PC-9 (cell line): ENCODE data around the gene COA8. TPM values are rescaled to one million over a fixed set of nuclear protein-coding genes. Genes with fewer than 3 reads are reported as not detected.

Source experiments
- BruUV-seq: library from RNA; stranded (reverse); fragments of 400-500 nt; replicated peaks from 2 replicates; lab custom pipeline; 2021; lab: Mats Ljungman, UMichigan
- CTCF ChIA-PET: fragments of 300-600 bp; sonication (Branson Sonifier 250); formaldehyde crosslinking; loops from one replicate; lab custom pipeline; 2022; ENCODE audit warnings: antibody characterized with exemption; lab: Charles Lee
- POLR2A ChIA-PET: fragments of 300-600 bp; sonication (Branson Sonifier 250); formaldehyde crosslinking; loops from one replicate; lab custom pipeline; 2022; ENCODE audit warnings: antibody characterized with exemption; ENCODE audit not compliant: unreplicated experiment; lab: Charles Lee
- DNase-seq, 2 experiments: peaks; one replicate each; pipeline versions ENCODE4 v3.0.0 to v3.0.0-alpha.2; 2015 to 2022; ENCODE audit warnings: mixed read lengths in 1 of 2
- H2AFZ ChIP-seq: fragments of 200-600 bp; sonication (generic); 2 replicates; pipeline ENCODE4 v1.8.1; 2017; ENCODE audit warnings: antibody characterized with exemption
- H3F3A ChIP-seq: fragments of 200-600 bp; sonication (generic); 2 replicates; pipeline ENCODE4 v1.8.1; 2017; ENCODE audit warnings: antibody characterized with exemption, mild to moderate bottlenecking, low read depth; ENCODE audit not compliant: insufficient read depth
- H3K27ac ChIP-seq: fragments of 200-600 bp; sonication (generic); 2 replicates; pipeline ENCODE4 v1.6.1; 2016; ENCODE audit warnings: mixed run types
- H3K27me3 ChIP-seq: fragments of 200-600 bp; sonication (generic); 2 replicates; pipeline ENCODE4 v1.6.1; 2016; ENCODE audit warnings: low read depth, mixed run types; ENCODE audit not compliant: insufficient read depth
- H3K36me3 ChIP-seq: fragments of 200-600 bp; sonication (generic); 2 replicates; pipeline ENCODE4 v1.6.1; 2016; ENCODE audit warnings: low read depth, mixed run types
- H3K4me1 ChIP-seq: fragments of 200-600 bp; sonication (generic); replicated peaks from 2 replicates; pipeline ENCODE4 v1.6.1; 2016; ENCODE audit warnings: mixed run types; ENCODE audit not compliant: insufficient read depth
- H3K4me2 ChIP-seq: fragments of 200-600 bp; sonication (generic); 2 replicates; pipeline ENCODE4 v1.6.1; 2017; ENCODE audit warnings: mixed run types
- H3K4me3 ChIP-seq: fragments of 200-600 bp; sonication (generic); 2 replicates; pipeline ENCODE4 v1.6.1; 2016; ENCODE audit warnings: mixed run types
- H3K79me2 ChIP-seq: fragments of 200-600 bp; sonication (generic); 2 replicates; pipeline ENCODE4 v1.6.1; 2017; ENCODE audit warnings: low read depth, mixed run types
- H3K9me2 ChIP-seq: fragments of 200-600 bp; sonication (generic); 2 replicates; pipeline ENCODE4 v1.8.1; 2017; ENCODE audit warnings: mild to moderate bottlenecking; ENCODE audit not compliant: insufficient read depth
- H3K9me3 ChIP-seq: fragments of 200-600 bp; sonication (generic); 2 replicates; pipeline ENCODE4 v1.8.1; 2016; ENCODE audit warnings: low read depth; ENCODE audit not compliant: insufficient read depth
- H4K20me1 ChIP-seq: fragments of 200-600 bp; sonication (generic); 2 replicates; pipeline ENCODE4 v1.8.1; 2017; ENCODE audit not compliant: insufficient read depth
- CTCF ChIP-seq: fragments of 200-600 bp; sonication (generic); conservative IDR thresholded peaks from 2 replicates; pipeline ENCODE4 v1.6.1; 2017; ENCODE audit warnings: mixed run types, antibody characterized with exemption, mild to moderate bottlenecking, moderate library complexity
- EZH2 ChIP-seq: fragments of 200-600 bp; sonication (generic); IDR thresholded peaks from 2 replicates; pipeline ENCODE4 v1.8.0; 2017; ENCODE audit warnings: antibody characterized with exemption, low read depth
- intact Hi-C: fragments of 100-400 bp; cut with micrococcal nuclease; formaldehyde crosslinking; loops from one replicate; pipeline ENCODE4 v1.10.0; 2022; ENCODE audit not compliant: unreplicated experiment
- total RNA-seq: library from RNA; stranded (reverse); gene quantifications from 2 replicates; pipeline ENCODE4 v1.2.3, GENCODE V29; 2021

COA8 gene
- total RNA-seq, 1 experiment from 2014 or later, result 101 TPM

DNA sequence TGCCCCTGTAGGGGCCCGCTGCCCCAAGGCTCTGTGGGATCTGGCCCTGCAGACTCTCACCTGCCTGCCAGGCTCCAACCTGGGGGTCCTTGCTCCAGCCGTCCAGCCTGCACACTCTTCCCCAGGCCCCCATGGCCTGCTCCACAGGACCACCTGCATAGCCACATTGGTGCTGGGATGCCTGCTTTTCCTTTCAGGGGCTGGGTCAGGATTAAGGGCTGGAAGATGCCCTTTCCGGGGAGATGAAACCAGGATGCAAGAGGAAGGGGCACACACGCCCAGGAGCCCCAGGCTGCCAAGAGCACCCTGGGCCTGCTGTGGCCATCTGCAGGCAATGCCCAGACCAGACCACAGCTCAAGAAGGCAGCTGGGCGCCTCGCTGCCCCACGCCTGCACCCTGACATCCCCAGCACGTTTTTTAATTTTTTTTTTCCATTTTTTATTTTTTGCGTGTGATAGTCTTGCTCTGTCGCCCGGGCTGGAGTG lies 15.3 kb upstream of the COA8 start:
- H4K20me1 ChIP-seq, result peaks cover 47% of the 10 kb centered on the region
- H3F3A ChIP-seq, result peaks cover 3% of the 10 kb centered on the region; the same call in 1 of the 2 replicates
- no peak overlapping the region for H3K4me2 ChIP-seq
- POLR2A ChIA-PET, result no interaction called here
- intact Hi-C loops, result loop anchor here (10.0 kb wide), 1 partner anchor 1023 kb away; no protein-coding TSS in a partner anchor
- H3K79me2 ChIP-seq, result no peaks in the 10 kb centered on the region
- no peak overlapping the region for H3K4me3 ChIP-seq
- H3K4me1 ChIP-seq, result peaks cover 23% of the 10 kb centered on the region
- BruUV-seq, result no TSS peak
- no peak overlapping the region for H2AFZ ChIP-seq
- H3K27ac ChIP-seq, result no peak overlapping the region
- H3K9me2 ChIP-seq, result no peaks in the 10 kb centered on the region
- TF ChIP-seq EZH2 (no peak), CTCF (no peak)
- CTCF ChIA-PET, result interaction anchor here (0.5 to 0.6 kb wide), 4 partner anchors 8 to 1117 kb away, joined by 5 to 6 read pairs (median 6); no protein-coding TSS in a partner anchor
- H3K9me3 ChIP-seq, result no peaks in the 10 kb centered on the region
- H3K36me3 ChIP-seq, result no peaks in the 10 kb centered on the region
- no peaks in the 10 kb centered on the region for H3K27me3 ChIP-seq
- no peak for DNase-seq

DNA sequence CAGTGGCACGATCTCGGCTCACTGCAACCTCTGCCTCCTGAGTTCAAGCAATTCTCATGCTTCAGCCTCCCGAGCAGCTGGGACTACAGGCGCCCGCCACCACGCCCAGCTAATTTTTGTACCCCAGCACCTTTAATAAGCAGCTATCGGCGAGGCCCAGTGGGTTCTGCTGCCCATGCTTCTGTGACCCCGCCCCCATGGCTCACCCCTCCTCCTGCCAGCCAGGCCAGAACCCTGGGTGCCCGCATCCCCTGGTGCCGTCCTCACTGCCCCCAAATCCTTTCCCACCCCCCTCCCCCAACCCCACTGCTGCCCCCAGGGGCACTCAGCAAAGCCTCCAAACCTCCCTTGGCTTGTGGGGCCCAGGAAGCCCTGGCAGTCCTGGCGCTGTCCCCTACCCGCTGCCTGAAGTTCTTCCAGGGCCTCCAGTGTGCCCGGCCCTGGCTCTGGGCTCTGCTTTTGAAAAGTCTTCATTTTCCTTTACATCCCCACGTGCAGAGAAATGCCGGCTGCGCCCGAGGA lies 14.8 kb upstream of the COA8 start:
- ChIA-PET POLR2A (no interaction called here), CTCF (no interaction called here)
- Histone ChIP-seq H3K79me2 (no peaks in the 10 kb centered on the region), H3K4me2 (no peak overlapping the region), H3K27me3 (no peaks in the 10 kb centered on the region), H3K9me2 (no peaks in the 10 kb centered on the region), H3K4me3 (no peak overlapping the region), H3F3A (peaks cover 7% of the 10 kb centered on the region), H4K20me1 (peaks cover 51% of the 10 kb centered on the region), H2AFZ (no peak overlapping the region), H3K9me3 (no peaks in the 10 kb centered on the region), H3K36me3 (no peaks in the 10 kb centered on the region), H3K4me1 (peaks cover 21% of the 10 kb centered on the region), H3K27ac (no peak overlapping the region)
- TF ChIP-seq EZH2, result no peak
- TF ChIP-seq CTCF, result no peak
- no TSS peak for BruUV-seq
- intact Hi-C loops, result loop anchor here (10.0 kb wide), 1 partner anchor 1023 kb away; no protein-coding TSS in a partner anchor
- no peak for DNase-seq

DNA sequence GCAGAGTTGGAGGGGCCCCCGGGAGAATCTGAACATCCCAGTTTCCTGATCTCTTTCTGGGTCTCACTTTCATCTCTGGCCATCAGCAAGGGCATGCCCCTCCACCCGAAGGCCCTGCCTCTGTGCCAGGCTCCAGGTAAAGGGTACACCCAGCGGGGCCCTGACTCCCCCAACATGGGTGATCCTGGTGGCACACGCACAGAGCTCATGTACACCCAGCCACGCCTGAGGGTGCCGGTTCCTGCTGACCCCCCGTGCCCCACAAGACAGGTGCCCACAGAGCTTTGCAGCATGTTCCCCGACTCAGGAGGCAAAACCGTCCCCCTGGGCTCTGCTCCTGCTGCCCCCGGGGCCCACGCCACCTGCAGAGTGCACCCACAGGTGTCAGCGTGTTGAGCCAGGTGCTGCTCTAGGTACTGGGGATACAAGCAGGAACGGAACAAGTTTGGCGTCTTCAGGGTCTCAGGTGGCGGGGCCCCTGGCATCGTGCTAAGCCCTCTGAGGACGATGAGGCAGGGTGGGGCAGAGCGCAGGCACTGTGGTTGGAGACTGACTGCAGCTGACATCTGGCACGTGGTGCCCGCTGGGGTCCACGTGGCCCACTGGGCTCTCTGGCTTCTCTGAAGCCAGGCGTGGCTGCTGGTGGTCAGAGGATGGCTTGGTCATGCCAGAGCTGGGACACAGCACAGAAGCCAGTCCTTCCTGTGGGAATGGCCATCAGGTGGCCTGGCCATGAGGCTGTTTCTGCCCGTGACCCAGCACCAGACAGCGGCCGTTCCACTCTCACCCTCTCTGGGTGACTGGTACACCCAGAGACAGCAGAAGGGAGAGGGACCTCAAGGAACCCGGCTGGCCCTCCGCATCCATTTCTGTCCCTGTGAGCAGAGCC lies 14.1 kb upstream of the COA8 start:
- H3K9me3 ChIP-seq, result no peaks in the 10 kb centered on the region
- no peak overlapping the region for H2AFZ ChIP-seq
- H3F3A ChIP-seq, result peaks cover 13% of the 10 kb centered on the region
- ChIA-PET POLR2A (interaction anchor here (0.8 kb wide), 1 partner anchor 70 kb away, joined by 3 read pairs; no protein-coding TSS in a partner anchor), CTCF (interaction anchor here (0.5 to 0.6 kb wide), 2 partner anchors 28 to 770 kb away, joined by 3 to 5 read pairs; no protein-coding TSS in a partner anchor)
- DNase-seq, result no peak
- no TSS peak for BruUV-seq
- no peaks in the 10 kb centered on the region for H3K27me3 ChIP-seq
- peaks cover 14% of the 10 kb centered on the region for H3K4me1 ChIP-seq
- H4K20me1 ChIP-seq, result peaks cover 47% of the 10 kb centered on the region
- no peak overlapping the region for H3K4me3 ChIP-seq
- no peak overlapping the region for H3K27ac ChIP-seq
- H3K9me2 ChIP-seq, result no peaks in the 10 kb centered on the region
- intact Hi-C loops, result loop anchor here (10.0 kb wide), 1 partner anchor 1024 kb away; no protein-coding TSS in a partner anchor
- TF ChIP-seq EZH2, result no peak
- TF ChIP-seq CTCF, result no peak
- no peaks in the 10 kb centered on the region for H3K79me2 ChIP-seq
- H3K36me3 ChIP-seq, result no peaks in the 10 kb centered on the region
- no peak overlapping the region for H3K4me2 ChIP-seq
